PC-3 (cell line): ENCODE data around the gene SLC9A9. TPM values are rescaled to one million over a fixed set of nuclear protein-coding genes. Genes with fewer than 3 reads are reported as not detected.

Source experiments
- ATAC-seq: fragments of 200-7000 bp; cut with Tn5 transposase; 2 replicates; pipeline ENCODE4 v1.9.1; 2020; ENCODE audit warnings: mild to moderate bottlenecking, moderate library complexity
- BruUV-seq: library from RNA; stranded (reverse); fragments of 400-500 nt; replicated peaks from 2 replicates; lab custom pipeline; 2021; lab: Mats Ljungman, UMichigan
- CTCF ChIA-PET: fragments of 300-600 bp; sonication (Branson Sonifier 250); formaldehyde crosslinking; loops from one replicate; lab custom pipeline; 2022; ENCODE audit warnings: antibody characterized with exemption; lab: Charles Lee
- POLR2A ChIA-PET: fragments of 300-600 bp; sonication (Branson Sonifier 250); formaldehyde crosslinking; loops from one replicate; lab custom pipeline; 2022; ENCODE audit warnings: antibody characterized with exemption; ENCODE audit not compliant: unreplicated experiment; lab: Charles Lee
- DNase-seq: peaks from one replicate; pipeline ENCODE4 v3.0.0-alpha.2; 2015
- H2AFZ ChIP-seq: fragments of 300-600 bp; sonication (generic); 2 replicates; pipeline ENCODE4 v1.6.0; 2016; ENCODE audit warnings: antibody characterized with exemption, low read length
- H3F3A ChIP-seq: fragments of 300-600 bp; sonication (generic); one replicate; pipeline ENCODE4 v1.6.0; 2017; ENCODE audit warnings: antibody characterized with exemption, low read length, control low read depth, mild to moderate bottlenecking; ENCODE audit not compliant: unreplicated experiment
- H3K27ac ChIP-seq: fragments of 300-600 bp; sonication (generic); 2 replicates; pipeline ENCODE4 v1.5.1; 2016; ENCODE audit warnings: mild to moderate bottlenecking, low read length
- H3K27me3 ChIP-seq: fragments of 300-600 bp; sonication (generic); 2 replicates; pipeline ENCODE4 v1.6.1; 2016; ENCODE audit warnings: low read length, mixed read lengths
- H3K36me3 ChIP-seq: fragments of 300-600 bp; sonication (generic); 2 replicates; pipeline ENCODE4 v1.6.1; 2016; ENCODE audit warnings: low read depth, mixed run types, low read length, mixed read lengths
- H3K4me1 ChIP-seq: fragments of 300-600 bp; sonication (generic); 2 replicates; pipeline ENCODE4 v1.5.1; 2016; ENCODE audit warnings: low read length; ENCODE audit not compliant: insufficient read depth
- H3K4me2 ChIP-seq: fragments of 300-600 bp; sonication (generic); 2 replicates; pipeline ENCODE4 v1.6.0; 2016; ENCODE audit warnings: low read length
- H3K4me3 ChIP-seq: fragments of 300-600 bp; sonication (generic); 2 replicates; pipeline ENCODE4 v1.5.1; 2016; ENCODE audit warnings: mild to moderate bottlenecking, low read length, mixed read lengths
- H3K79me2 ChIP-seq: fragments of 300-600 bp; sonication (generic); 2 replicates; pipeline ENCODE4 v1.6.1; 2017; ENCODE audit warnings: low read length, mixed read lengths
- H3K9ac ChIP-seq: fragments of 300-600 bp; sonication (generic); 2 replicates; pipeline ENCODE4 v1.6.0; 2016; ENCODE audit warnings: mild to moderate bottlenecking, low read length
- H3K9me2 ChIP-seq: fragments of 300-600 bp; sonication (generic); replicated peaks from 2 replicates; pipeline ENCODE4 v1.6.1; 2016; ENCODE audit warnings: mixed run types, low read length, mixed read lengths
- H3K9me3 ChIP-seq: fragments of 300-600 bp; sonication (generic); 2 replicates; pipeline ENCODE4 v1.6.1; 2016; ENCODE audit warnings: low read length, mixed read lengths
- H4K20me1 ChIP-seq: fragments of 300-600 bp; sonication (generic); 2 replicates; pipeline ENCODE4 v1.6.1; 2016; ENCODE audit warnings: low read length, mixed read lengths
- CTCF ChIP-seq: fragments of 300-600 bp; sonication (generic); conservative IDR thresholded peaks from 2 replicates; pipeline ENCODE4 v1.5.1; 2017; ENCODE audit warnings: antibody characterized with exemption, low read depth, mild to moderate bottlenecking, low read length
- EZH2 ChIP-seq: fragments of 300-600 bp; sonication (generic); IDR thresholded peaks from one replicate; pipeline ENCODE4 v1.6.1; 2017; ENCODE audit warnings: antibody characterized with exemption, mild to moderate bottlenecking, low read length; ENCODE audit not compliant: unreplicated experiment
- EZH2phosphoT487 ChIP-seq: fragments of 300-600 bp; sonication (generic); IDR thresholded peaks from 2 replicates; pipeline ENCODE4 v1.6.1; 2018; ENCODE audit warnings: mild to moderate bottlenecking, antibody characterized with exemption, low read length, borderline replicate concordance
- intact Hi-C: fragments of 100-400 bp; cut with micrococcal nuclease; formaldehyde crosslinking; loops from 2 replicates; pipeline ENCODE4 v1.9.0; 2023
- total RNA-seq: library from RNA; depleted of rRNA; stranded (reverse); fragments of >200 nt; gene quantifications from 2 replicates; pipeline ENCODE4 v1.2.3, GENCODE V29; 2014

Gene SLC9A9
- total RNA-seq, 1 experiment from 2014 or later = 0.07 TPM

DNA sequence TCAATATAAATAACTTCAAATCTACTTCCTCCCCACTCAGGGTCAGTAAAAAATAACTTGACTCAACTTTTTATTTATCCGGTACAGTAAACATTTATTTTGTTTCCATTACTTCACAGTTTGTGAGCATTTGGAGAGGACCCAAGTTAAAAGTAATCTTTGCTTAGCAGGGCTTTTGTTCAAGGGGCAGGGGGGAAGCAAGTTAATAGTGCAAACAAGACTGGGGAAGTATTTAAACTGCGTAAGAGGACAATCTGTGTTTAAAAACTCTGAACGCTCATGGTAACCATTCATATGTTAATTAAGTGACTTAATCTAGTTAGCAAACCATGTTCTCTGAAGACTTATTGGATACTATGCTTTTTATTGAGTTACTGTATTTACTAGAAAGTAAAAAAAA is 346.2 kb downstream of the SLC9A9 start:
- TF ChIP-seq EZH2phosphoT487 (no peak), CTCF (no peak), EZH2 (no peak)
- H3K9ac ChIP-seq = no peak overlapping the region
- no peaks in the 10 kb centered on the region for H4K20me1 ChIP-seq
- DNase-seq (peak; percentile 9), ATAC-seq (peak; percentile 40; the same call in 1 of the 2 replicates)
- no peak overlapping the region for H3K27ac ChIP-seq
- ChIA-PET POLR2A (no interaction called here), CTCF (no interaction called here)
- H3K4me1 ChIP-seq = no peaks in the 10 kb centered on the region
- intact Hi-C loops = loop anchor here (10.0 kb wide), 2 partner anchors 143 to 377 kb away; no protein-coding TSS in a partner anchor
- H3K36me3 ChIP-seq = no peaks in the 10 kb centered on the region
- BruUV-seq = no TSS peak
- H3F3A ChIP-seq = no peaks in the 10 kb centered on the region
- no peaks in the 10 kb centered on the region for H3K79me2 ChIP-seq
- H3K9me3 ChIP-seq = no peaks in the 10 kb centered on the region
- no peak overlapping the region for H3K4me2 ChIP-seq
- no peaks in the 10 kb centered on the region for H3K27me3 ChIP-seq
- H2AFZ ChIP-seq = no peak overlapping the region
- H3K4me3 ChIP-seq = no peak overlapping the region
- no peaks in the 10 kb centered on the region for H3K9me2 ChIP-seq

- intact Hi-C loops = no loop called here
- TF ChIP-seq EZH2phosphoT487 = no peak
- no peak for TF ChIP-seq EZH2
- no peak for TF ChIP-seq CTCF
- Histone ChIP-seq H3K79me2 (no peaks in the 10 kb centered on the region), H3K36me3 (no peaks in the 10 kb centered on the region), H3K9ac (no peak overlapping the region), H2AFZ (no peak overlapping the region), H3K9me3 (no peaks in the 10 kb centered on the region), H3F3A (no peaks in the 10 kb centered on the region), H4K20me1 (no peaks in the 10 kb centered on the region), H3K27me3 (no peaks in the 10 kb centered on the region), H3K27ac (no peak overlapping the region), H3K4me2 (no peak overlapping the region), H3K4me3 (no peak overlapping the region), H3K4me1 (no peaks in the 10 kb centered on the region), H3K9me2 (no peaks in the 10 kb centered on the region)
- POLR2A ChIA-PET = no interaction called here
- BruUV-seq = no TSS peak
- no peak for DNase-seq
- ATAC-seq = no peak
- CTCF ChIA-PET = no interaction called here
Observed at GRCh38 chr3:143497382-143497781, 350.9 kb downstream of the SLC9A9 start.

DNA sequence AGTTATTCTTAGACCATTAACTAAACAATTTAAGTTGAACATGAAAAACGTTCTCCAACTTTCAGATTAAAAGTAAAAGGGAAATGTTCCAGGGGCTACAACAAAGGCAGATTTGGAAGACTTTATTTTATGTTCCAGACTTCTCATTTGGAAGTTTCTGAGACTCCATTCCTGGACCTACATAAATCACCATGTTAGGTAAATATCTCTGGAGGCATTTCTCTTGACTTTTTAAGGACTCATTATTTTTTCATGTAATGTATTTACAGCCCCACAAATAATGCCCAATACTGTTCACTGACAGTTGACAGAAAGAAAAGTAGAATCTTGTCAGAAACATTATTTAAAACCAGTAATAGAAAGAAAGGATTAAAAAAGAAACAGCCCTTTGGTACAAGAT is 352.1 kb downstream of the SLC9A9 start:
- Histone ChIP-seq H3K9me2 (no peaks in the 10 kb centered on the region), H4K20me1 (no peaks in the 10 kb centered on the region)
- no TSS peak for BruUV-seq

More for the DNA sequence above, 352.1 kb downstream of the SLC9A9 start:
- H3K4me3 ChIP-seq = no peak overlapping the region
- POLR2A ChIA-PET = no interaction called here
- H3K9ac ChIP-seq = no peak overlapping the region
- TF ChIP-seq EZH2phosphoT487 (no peak), EZH2 (no peak), CTCF (no peak)
- no peak overlapping the region for H3K27ac ChIP-seq
- H3K4me1 ChIP-seq = no peaks in the 10 kb centered on the region
- DNase-seq (no peak), ATAC-seq (no peak)
- no peak overlapping the region for H2AFZ ChIP-seq
- no peaks in the 10 kb centered on the region for H3K79me2 ChIP-seq
- H3K4me2 ChIP-seq = no peak overlapping the region
- CTCF ChIA-PET = no interaction called here
- H3F3A ChIP-seq = no peaks in the 10 kb centered on the region
- H3K9me3 ChIP-seq = no peaks in the 10 kb centered on the region
- intact Hi-C loops = no loop called here
- H3K27me3 ChIP-seq = no peaks in the 10 kb centered on the region
- H3K36me3 ChIP-seq = no peaks in the 10 kb centered on the region
